GOT3 (cell line): ENCODE results near the gene MAPK12.
A peak's percentile ranks its signal among the peaks of the same experiment; 100 is the strongest.
"Not testable (repeated sequence)": the region's sequence is repeated elsewhere in the genome, so short reads cannot be mapped to it uniquely, and the experiment has no call there.

Experiments
- DNase-seq: peaks from one replicate; lab custom pipeline; 2025; ENCODE audit warnings: mixed read lengths; lab: John Stamatoyannopoulos, UW

The MAPK12 gene

DNA sequence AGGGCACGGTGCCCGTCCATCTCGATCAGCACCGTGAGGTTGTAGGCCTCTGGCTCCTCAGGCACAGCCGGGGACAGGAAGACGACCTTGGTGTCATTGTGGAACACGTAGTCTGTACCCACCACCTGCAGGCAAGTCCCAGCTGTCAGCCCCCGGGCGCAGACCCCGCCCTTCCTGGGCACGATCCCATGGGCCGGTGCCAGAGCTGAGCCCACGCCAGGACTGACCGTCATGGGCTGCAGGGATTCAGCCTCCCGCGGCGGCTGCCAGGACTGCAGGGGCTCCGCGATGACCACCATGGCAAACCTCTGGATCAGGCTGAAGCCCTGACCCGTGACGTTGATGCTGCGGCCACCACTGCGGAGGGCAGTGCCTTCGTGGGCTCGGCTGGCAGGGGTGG lies 20.5 kb upstream of the MAPK12 start:
- DNase-seq: no peak

DNA sequence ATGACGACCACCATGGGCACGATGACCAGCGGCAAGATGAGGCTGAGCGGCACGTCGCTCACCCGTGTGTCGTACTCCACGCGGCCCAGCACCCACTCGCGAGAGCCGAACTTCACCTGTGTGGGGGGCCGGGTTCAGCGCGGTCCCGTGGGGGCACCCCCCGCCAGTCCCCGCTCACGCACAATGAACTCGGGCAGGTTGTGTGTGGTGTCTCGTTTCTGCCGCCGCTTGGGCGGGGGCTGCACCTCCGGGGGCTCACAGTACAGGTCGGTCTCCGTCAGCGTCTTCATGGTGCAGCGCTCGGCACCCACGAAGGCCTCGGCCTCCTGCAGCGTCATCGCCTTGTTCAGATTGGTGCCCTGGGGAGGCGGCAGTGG lies 19.9 kb upstream of the MAPK12 start:
- no peak for DNase-seq

DNA sequence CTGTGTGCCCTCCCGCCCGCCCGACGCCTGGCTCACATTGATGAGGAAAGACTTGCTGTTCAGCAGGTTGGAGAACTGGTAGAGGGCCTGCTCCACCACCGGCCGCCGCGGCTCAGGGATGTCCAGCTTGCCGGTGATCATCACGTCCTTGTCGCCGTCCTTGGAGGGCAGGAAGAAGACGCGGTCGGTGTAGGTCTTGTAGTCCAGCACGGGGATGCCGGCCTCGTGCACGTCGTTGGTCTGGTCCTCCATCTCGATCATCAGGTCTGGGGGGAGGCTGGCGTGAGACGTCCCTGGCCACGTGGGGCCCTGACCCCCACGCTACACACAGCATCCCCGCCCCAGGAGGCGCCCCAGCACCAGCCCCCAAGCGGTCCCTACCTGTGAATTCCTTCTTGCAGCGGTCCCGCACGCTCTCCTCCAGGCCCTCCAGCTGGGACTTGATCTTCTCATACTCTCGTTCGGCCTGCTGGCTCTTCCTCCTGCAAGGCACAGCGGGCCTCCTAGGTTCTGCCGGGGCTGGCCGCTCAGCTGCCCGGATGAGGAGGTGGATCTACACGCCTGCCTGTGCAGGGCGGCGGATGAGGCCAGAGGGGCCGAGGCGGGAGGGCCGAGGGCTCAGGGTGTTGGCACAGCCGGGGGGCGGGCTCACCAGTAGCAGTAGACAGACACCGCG lies 19.4 kb upstream of the MAPK12 start:
- no peak for DNase-seq

DNA sequence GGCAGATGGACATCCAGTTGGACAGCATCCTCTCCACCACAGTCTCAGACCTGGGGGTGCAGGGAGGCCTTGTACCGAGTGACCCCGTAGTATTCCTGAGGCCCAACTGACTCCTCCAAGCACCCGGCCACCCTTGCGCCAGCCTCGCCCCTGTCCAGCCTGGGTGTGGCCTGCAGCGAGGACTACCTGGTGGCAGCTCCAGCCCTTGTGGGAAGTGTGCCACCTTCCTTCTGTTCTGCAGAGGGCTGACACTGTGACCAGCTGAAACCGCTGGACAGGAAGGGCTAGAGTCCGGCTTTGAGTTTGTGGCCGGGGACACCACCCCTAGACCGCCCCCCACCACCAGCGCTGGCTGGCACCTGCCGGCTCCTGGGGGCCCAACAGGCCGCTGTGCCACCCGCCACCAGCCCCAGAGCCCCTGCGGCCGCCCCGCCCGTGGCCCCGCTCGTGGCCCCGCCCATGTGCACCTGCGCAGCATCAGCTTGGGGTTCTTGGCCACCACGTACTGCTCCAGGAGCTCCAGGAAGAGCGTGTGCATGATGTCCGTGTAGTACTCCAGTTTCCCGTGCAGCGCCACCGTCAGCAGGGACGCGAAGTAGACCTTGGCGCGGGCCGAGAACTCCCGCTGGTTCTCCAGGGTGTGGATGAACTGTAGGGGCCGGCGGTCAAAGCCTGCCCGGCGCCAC lies 18.7 kb upstream of the MAPK12 start:
- no peak for DNase-seq

DNA sequence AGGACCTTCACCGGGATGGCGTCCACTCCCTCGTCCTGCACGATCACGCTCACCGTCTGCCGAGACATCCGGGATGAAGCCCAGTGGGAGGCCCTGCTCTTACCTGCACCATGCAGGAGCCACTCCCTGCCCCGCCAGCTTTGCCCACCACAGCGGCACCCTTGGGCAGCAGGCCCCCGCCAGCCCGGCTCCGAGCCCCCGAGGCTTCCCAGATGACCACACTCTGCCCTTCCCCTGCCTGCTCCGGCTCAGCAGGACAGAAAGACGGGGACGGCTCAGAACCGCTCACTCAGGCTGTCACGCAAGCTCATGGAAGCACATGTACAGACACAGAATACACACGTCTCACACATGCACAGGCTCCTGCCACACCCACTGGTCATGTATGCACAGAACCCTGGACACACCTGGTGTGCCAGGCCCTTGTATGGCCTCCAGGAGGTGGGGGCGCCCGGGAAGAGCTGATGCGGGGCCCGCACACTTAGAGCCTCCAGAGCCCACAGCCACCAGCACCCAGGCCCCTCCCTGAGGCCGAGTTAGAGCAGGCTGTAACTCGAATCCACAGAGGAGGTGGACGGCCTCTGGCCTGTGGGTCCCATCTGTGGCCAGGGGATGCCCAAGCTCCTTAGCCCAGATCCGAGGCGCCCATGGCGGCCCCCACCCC lies 17.6 kb upstream of the MAPK12 start:
- no peak for DNase-seq

DNA sequence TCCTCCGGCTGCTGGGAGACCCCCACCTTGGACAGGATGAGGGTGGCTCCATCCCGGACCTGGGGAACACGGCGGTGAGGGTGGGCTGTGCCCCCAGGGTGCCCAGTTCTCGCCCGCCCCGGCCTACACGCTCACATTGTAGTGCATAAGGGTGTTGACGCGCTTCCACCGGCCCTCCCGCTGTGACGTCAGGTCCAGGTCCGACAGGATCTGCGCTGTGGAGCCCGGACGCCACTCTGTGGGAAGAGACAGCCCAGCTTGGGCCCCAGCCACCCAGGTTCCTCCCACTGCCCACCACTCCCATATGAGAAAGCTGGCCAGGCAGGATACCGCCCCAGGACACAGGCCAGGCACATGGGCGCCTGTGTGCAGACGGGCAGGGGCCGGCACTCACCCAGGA lies 17.0 kb upstream of the MAPK12 start:
- DNase-seq: no peak

DNA sequence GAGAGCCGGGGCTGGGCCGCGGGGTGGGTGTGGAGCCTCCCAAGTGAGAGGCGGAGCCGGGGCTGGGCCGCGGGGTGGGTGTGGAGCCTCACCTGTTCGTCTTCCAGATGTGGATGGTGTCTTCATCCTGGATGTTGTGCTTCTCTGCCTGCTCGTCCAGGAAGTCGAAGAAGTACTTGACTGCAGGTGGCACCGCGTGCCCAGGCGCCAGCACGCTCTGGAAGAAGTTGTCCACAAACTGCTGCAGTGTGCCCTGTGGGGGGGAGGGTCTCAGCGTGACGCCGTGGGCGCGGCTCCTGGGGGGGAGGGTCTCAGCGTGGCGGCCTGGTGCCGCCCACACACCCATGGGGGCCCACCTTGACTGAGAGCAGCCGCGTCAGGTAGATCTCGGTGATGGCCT lies 16.3 kb upstream of the MAPK12 start:
- DNase-seq: no peak

DNA sequence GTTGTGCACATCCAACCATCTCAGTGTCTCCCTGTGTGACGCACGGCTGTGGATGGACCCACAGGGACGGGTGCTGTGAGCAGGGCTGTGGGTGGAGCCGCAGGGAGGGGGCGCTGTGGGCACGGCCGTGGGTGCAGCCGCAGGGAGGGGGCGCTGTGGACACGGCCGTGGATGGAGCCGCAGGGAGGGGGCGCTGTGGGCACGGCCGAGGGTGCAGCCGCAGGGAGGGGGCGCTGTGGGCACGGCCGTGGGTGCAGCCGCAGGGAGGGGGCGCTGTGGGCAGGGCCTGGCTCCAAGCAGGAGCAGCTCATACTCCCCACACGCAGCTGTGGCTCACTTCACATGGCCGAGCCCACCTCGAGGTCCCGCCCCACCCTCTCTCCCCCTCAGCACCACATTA lies 14.7 kb upstream of the MAPK12 start:
- no peak for DNase-seq

DNA sequence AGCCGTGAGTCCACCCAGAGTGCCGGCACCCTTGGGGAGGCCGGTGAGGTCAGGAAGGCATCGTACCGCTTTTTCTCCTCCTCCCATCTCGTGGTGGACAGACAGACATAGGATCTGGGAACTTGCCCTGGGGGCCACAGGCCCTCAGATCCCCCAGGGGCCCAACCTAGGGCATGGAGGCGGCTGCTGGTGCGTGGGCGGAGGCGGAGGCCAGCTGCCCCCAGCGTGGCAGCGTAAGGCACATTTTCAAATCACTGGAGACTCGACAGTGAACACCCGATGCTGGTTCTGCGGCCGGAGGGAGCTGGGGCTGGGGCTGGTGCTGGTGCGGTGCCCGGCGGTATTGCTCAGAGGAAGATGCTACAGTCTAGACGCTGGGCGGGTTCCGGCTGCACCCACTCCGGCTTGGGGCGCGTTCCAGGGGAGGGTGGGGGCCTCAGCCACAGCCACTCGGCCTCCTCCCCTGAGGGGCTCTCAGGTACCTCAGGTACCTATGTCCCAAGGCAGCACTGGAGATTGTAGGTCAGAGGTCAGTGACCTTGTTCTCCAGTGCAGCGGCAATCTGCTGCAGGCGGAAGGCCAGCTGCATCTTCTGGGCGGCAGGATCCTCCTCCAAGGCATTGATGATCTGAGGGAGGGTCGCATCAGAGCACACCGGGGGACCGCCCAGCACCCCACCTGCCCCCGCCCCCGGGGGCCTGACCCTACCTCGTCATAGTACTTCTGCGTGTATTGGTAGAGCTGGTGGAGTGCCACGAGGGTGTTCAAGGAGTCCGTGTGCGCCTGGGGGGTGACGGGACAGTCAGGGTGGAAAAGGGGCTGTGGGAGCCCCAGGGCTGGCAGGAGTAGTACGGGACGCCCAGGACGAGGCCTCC lies 13.9 kb upstream of the MAPK12 start:
- no peak for DNase-seq

DNA sequence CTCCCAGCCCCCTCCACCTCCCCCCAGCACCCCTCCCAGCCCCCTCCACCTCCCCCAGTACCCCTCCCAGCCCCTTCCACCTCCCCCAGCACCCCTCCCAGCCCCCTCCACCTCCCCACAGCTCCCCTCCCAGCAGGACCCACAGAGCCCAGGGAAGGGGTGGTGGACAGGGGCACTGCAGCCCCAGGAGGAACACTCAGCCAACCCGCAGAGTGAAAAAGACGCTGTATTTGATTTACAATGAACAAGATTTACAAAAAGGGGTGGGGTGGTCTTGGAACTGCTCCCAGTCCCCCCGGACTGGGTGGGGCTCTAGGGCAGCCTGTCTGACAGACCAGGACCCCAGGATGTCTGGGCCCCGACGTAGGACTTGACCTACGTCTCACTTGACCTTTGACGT lies 13.3 kb upstream of the MAPK12 start:
- DNase-seq: no peak

DNA sequence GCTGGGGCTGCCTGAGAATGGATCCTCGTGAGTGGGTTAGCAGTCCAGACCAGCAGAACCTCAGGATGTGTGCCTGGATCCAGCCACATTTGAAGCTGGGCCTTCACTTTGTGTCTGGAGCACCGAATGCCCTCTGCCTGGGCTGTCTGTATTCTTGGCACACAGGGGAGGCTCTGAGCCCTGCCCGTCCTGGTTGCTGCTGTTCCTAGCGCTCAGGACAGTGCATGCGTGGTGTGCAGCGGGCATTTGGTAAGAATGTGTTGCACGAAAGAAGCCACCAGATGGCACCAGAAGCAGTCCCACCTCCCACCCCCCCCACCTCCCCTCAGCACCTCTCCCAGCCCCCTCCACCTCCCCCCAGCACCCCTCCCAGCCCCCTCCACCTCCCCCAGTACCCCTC lies 12.8 kb upstream of the MAPK12 start:
- no peak for DNase-seq

DNA sequence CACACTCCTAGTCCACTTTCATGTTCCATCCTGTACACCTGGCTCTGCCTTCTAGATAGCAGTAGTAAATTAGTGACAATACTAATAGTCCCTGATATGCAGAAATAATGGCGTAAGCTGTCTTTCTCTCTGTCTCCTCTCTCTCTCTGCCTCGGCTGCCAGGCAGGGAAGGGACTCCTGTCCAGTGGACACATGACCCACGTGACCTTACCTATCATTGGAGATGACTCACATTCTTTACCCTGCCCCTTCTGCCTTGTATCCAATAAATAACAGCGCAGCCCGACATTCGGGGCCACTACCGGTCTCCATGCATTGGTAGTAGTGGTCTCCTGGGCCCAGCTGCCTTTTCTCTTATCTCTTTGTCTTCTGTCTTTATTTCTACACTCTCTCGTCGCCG lies 12.3 kb upstream of the MAPK12 start:
- DNase-seq: not testable (repeated sequence)

DNA sequence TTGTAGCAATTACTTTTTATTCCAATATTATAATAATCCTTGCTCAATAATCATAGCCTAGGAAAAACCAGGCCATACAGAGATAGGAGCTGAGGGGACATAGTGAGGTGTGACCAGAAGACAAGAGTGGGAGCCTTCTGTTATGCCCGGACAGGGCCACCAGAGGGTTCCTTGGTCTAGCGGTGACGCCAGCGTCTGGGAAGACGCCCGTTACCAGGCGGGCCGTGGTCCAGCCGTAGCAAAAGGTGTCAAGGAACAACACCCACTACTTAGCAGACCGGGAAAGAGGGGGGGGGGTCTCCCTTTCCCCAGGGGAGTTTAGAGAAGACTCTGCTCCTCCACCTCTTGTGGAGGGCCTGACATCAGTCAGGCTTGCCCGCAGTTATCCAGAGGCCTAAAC lies 11.9 kb upstream of the MAPK12 start:
- DNase-seq: not testable (repeated sequence)

DNA sequence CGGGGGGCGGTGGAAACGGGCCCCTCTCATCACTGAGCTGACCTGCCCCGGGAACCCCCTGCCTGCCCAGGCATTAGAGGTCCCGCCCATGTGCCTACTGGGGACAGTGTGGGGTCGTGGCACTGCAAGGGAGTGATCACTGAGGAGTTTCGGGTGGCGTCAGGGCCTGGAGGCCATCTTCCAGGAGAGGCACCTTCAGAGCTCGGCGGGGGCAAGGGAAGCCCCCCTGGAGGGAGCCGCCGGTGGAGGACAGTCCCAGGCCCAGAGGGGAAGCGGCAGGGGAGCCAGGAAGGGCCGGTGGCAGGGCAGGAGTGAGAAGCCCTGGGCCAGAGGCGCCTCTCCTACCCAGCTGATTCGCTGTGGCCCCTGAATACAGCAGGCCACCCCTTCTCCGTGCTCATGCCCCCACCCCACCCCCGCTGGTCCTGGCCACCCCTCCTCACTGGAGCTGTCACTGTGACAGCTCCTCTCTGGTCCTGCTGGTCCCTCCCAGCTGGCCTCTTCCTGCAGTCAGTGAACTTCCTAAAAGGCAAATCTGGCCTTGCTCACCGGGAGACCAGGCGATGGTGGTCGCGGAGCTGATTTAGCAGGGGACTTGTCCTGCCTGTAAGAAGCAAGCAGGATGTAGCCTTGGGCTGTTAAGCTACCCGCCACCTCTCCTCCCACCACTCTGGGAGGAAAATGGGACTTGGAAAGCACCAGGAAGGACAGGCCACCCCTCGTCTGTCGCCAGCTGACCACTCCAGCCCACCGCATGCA lies 10.7 kb upstream of the MAPK12 start:
- DNase-seq: no peak

DNA sequence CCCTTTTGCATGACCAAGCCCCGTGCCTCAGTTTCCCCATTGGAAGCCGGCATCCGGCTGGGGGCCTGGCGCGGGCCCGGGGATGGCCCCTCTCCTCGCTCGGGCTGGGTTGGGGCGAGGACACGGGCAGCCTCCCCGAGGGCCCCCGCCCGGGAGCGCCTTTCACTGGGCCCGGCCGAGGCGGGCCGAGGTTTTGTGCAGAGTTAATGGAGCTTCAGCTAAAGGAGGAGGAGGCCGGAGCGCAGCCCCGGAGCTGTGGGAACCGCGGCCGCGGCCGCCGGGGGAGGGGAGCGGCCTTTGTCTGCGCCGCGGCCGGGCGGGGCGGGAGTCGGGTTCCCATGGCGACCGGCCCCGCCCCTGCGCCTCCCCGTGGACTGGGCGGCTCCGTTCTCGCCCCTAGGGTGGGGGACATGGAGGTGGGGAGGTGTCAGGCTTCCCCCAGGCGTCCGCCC lies 10.1 kb upstream of the MAPK12 start:
- DNase-seq: no peak

DNA sequence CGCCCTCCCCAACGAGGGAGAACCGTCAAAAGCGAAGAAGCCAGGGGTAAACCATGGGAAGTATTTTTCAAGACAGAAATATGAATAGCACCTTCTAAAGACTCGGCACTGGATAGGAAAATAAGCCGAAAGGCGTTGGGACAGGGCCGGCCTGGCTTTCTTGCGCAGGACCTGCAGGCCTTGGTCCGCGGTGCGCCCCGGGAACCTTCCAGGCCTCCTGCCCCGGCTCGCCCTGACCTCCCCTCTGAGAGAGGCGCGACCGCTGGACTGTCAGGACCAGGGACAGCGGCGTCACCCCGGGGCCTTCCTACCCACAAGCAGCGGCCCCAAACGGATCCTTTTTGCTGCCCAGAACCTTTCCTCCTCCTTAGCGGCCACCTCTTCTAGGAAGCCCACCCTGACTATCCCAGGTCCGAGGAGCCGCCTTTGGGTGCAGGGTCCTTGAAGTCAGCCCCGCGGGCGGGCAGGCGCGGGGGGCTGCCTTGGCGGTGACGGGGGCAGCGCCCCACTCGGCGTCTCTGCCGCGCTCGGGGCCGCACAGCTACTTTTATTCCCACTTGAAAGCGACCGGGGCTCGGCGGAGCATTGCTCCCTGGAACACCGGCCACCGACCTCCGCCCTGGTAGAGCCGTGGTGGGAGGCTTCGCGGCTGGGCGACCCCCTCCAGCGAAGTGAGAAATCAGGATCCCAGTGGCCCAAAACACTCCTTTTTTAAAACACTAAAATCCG lies 9.3 kb upstream of the MAPK12 start:
- peak; percentile 21 for DNase-seq

DNA sequence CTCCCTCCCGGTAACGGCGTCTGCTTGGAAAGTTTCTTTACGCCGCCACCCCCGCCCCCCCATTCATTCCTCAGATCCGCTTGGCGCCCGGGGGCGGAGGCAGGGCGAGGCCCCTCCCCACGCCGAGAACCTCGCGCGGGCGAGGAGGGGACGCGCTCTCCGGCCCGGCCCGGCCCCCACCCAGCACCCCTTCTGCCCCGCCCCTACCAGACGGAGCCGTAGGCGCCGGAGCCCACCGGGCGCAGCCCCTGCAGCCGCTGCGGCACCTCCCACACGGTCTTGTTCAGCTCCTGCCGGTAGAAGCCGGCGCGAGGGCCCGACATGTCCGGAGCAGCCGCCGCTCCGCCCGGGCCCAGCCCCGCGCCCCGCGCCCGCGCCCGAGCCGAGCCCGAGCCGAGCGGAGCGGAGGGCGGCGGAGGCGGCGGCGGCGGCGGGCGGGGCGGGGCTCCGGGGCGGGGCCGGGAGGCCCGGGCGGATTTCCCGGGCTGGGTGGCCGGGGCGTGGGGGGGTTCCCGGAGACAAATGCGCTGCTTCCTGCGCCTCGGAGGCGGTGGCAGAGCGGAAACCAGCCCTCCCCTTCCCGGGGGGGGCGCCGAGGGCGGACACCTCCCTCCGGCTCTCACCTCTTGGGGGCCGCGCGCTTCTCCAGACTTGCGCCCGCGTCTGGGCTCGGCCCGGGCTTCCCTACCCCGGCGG lies 8.6 kb upstream of the MAPK12 start, which contains the start of gene MAPK11:
Gene MAPK11 (minus strand): TSS at position 411 of the 696 bp plus-strand sequence. CDS start 88 bp downstream, at position 323.
- no peak for DNase-seq

DNA sequence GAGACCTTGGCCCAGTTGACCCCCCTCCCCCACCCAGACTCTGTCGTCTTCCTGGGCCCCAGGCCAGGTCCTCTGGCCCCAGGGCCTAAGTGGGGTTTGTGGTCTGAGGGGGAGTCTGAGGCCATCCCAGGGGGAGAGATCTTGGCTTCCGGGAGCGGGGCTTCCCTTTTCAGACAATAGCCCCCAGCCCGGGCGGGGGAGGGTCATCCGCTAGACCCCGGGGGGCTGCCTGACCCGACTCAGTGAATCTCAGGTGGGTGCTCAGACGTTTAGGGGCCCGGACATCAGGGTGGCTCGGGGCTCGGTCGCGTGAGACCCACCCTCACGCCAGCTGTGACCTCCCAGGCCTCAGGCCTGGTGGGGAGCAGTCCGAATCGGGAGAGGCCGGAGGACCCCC lies 8.1 kb upstream of the MAPK12 start:
- DNase-seq: no peak

DNA sequence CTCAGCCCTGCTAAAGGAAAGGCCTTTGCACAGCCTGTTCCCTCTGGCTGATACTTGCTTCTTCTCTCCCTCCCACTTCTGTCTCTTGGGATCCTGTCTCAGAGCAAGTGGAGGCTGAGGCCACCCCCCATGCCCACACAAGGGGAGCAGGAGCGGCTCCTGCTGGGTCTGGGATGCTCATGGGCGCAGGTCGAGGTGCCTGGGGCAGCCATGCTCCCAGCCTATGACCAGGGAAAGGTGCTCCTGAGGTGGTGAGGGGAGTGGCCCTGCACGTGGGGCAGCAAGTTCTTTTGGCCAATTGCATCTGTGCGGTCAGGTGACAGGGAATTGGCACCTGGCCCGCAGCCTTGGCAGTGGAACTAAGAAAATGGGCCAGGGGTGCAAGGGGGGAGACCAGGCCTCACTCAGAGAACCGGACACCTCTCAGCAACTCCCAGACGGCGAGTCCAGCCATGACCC lies 7.2 kb upstream of the MAPK12 start:
- DNase-seq: no peak
